B cell (primary cell): ENCODE measurements around the gene ANKRD52. TPM values are rescaled to one million over a fixed set of nuclear protein-coding genes. Genes with fewer than 3 reads are reported as not detected.

ENCODE experiments used
- ATAC-seq: fragments of 200-7000 bp; cut with Tn5 transposase; one replicate; pipeline ENCODE4 v1.10.0; 2021; ENCODE audit warnings: low read depth, mild to moderate bottlenecking, moderate number of reproducible peaks, moderate library complexity
- CTCF ChIA-PET: fragments of 350-600 bp; sonication (Branson Sonifier 250); formaldehyde crosslinking; loops from one replicate; lab custom pipeline; 2021; ENCODE audit warnings: antibody characterized with exemption, inconsistent platforms; lab: Charles Lee
- POLR2A ChIA-PET: fragments of 350-600 bp; sonication (Branson Sonifier 250); formaldehyde crosslinking; loops from one replicate; lab custom pipeline; 2021; ENCODE audit warnings: antibody characterized with exemption; lab: Charles Lee
- DNase-seq: peaks from one replicate; pipeline ENCODE4 v3.0.0; 2013
- H2AFZ ChIP-seq: 2 replicates; pipeline ENCODE4 v1.6.1; 2012; ENCODE audit warnings: mild to moderate bottlenecking, low read depth, low read length; ENCODE audit not compliant: insufficient read depth, poor library complexity, severe bottlenecking
- H3K27ac ChIP-seq, 2 donors: 1 replicate in 1 of 2; 2 replicates in 1 of 2; pipeline ENCODE4 v1.5.1; 2012 to 2013; ENCODE audit warnings: low read length in 2 of 2, mild to moderate bottlenecking in 2 of 2, moderate library complexity in 1 of 2
- H3K27me3 ChIP-seq, 4 experiments: fragments of 200-600 bp in 1 of 4; sonication (generic) in 1 of 4; replicated peaks in 1 of 4; 1 replicate in 2 of 4; 2 replicates in 2 of 4; pipeline versions ENCODE4 v1.6.1 to v1.7.0; 2013 to 2016; ENCODE audit warnings: low read length in 3 of 4, mild to moderate bottlenecking in 2 of 4, mixed read lengths in 1 of 4, moderate library complexity in 1 of 4; ENCODE audit not compliant: insufficient read depth in 4 of 4, control insufficient read depth in 3 of 4; ENCODE audit errors: control extremely low read depth in 1 of 4
- H3K36me3 ChIP-seq, 2 experiments: replicated peaks in 1 of 2; 1 replicate in 1 of 2; 2 replicates in 1 of 2; pipeline versions ENCODE4 v1.6.1 to v1.7.1; 2013; ENCODE audit warnings: low read length in 1 of 2; ENCODE audit not compliant: insufficient read depth in 2 of 2, control insufficient read depth in 1 of 2; ENCODE audit errors: control extremely low read depth in 1 of 2, extremely low read depth in 1 of 2
- H3K4me1 ChIP-seq, 2 donors: fragments of 200-600 bp in 1 of 2; sonication (generic) in 1 of 2; 1 replicate in 1 of 2; 2 replicates in 1 of 2; pipeline versions ENCODE4 v1.5.1 to v1.6.1; 2013 to 2017; ENCODE audit warnings: low read length in 2 of 2; ENCODE audit not compliant: control insufficient read depth in 2 of 2, insufficient read depth in 2 of 2
- H3K4me2 ChIP-seq: replicated peaks from 2 replicates; pipeline ENCODE3; 2012; ENCODE audit warnings: mild to moderate bottlenecking, low read depth, low read length; ENCODE audit not compliant: poor library complexity, severe bottlenecking
- H3K4me3 ChIP-seq, 5 experiments: fragments of 200-600 bp in 1 of 5; sonication (generic) in 1 of 5; 1 replicate in 3 of 5; 2 replicates in 2 of 5; pipeline versions ENCODE4 v1.5.1 to v1.7.0; 2011 to 2016; ENCODE audit warnings: low read length in 4 of 5, mild to moderate bottlenecking in 4 of 5, low read depth in 2 of 5, control low read depth in 1 of 5, moderate library complexity in 1 of 5; ENCODE audit not compliant: insufficient read depth in 1 of 5; ENCODE audit errors: control extremely low read depth in 1 of 5, extremely low read depth in 1 of 5
- H3K79me2 ChIP-seq: fragments of 200-600 bp; sonication (generic); one replicate; pipeline ENCODE4 v1.6.0; 2016; ENCODE audit warnings: low read length; ENCODE audit not compliant: control insufficient read depth, insufficient read depth
- H3K9ac ChIP-seq: fragments of 200-600 bp; sonication (generic); 2 replicates; pipeline ENCODE4 v1.6.1; 2017; ENCODE audit warnings: mild to moderate bottlenecking, low read length, moderate library complexity
- H3K9me3 ChIP-seq, 3 donors: one replicate each; pipeline versions ENCODE4 v1.6.1 to v1.7.1; 2013; ENCODE audit warnings: low read length in 2 of 3; ENCODE audit not compliant: control insufficient read depth in 2 of 3, insufficient read depth in 1 of 3; ENCODE audit errors: control extremely low read depth in 1 of 3
- H4K20me1 ChIP-seq: 2 replicates; pipeline ENCODE4 v1.6.0; 2012; ENCODE audit warnings: mild to moderate bottlenecking, low read length; ENCODE audit not compliant: insufficient read depth, control insufficient read depth, poor library complexity, severe bottlenecking
- H3K27ac Mint-ChIP-seq: one replicate; pipeline ENCODE4 v1.8.0; 2021; ENCODE audit warnings: mixed read lengths
- H3K27me3 Mint-ChIP-seq: one replicate; pipeline ENCODE4 v1.8.0; 2021; ENCODE audit warnings: mixed read lengths
- H3K4me1 Mint-ChIP-seq: one replicate; pipeline ENCODE4 v1.8.0; 2021; ENCODE audit warnings: mixed read lengths
- H3K4me3 Mint-ChIP-seq: one replicate; pipeline ENCODE4 v1.8.0; 2021; ENCODE audit warnings: mixed read lengths
- H3K9me3 Mint-ChIP-seq: one replicate; pipeline ENCODE4 v1.8.0; 2022; ENCODE audit warnings: mixed read lengths; ENCODE audit not compliant: insufficient read depth
- CTCF ChIP-seq: fragments of 200-600 bp; IDR thresholded peaks from one replicate; pipeline ENCODE4 v1.8.0; 2022; ENCODE audit warnings: antibody characterized with exemption, mild to moderate bottlenecking
- EZH2 ChIP-seq: IDR thresholded peaks from 2 replicates; pipeline ENCODE4 v1.6.1; 2012; ENCODE audit warnings: borderline replicate concordance, low read depth, mild to moderate bottlenecking, moderate library complexity, low read length; ENCODE audit not compliant: insufficient read depth, poor library complexity, severe bottlenecking
- WGBS: methylation state at CpG from one replicate; pipeline ENCODE4 v1.1.5; 2013; ENCODE audit warnings: missing lambda C conversion rate; ENCODE audit not compliant: insufficient coverage; 5-methylcytosine and 5-hydroxymethylcytosine counted together
- intact Hi-C: fragments of 100-400 bp; cut with micrococcal nuclease; formaldehyde crosslinking; loops from one replicate; pipeline ENCODE4 v1.10.0; 2022
- polyA plus RNA-seq: library from polyadenylated mRNA; depleted of rRNA; stranded (reverse); fragments of >200 nt; gene quantifications from 2 replicates; pipeline ENCODE4 v1.2.3, GENCODE V29; 2012
- total RNA-seq, 2 donors: library from RNA; stranded (reverse); fragments of 120-200 nt in 1 of 2; gene quantifications; 1 replicate in 1 of 2; 2 replicates in 1 of 2; pipeline versions ENCODE4 v1.2.3 to v1.2.4, GENCODE V29; 2013 to 2022

Gene ANKRD52
- total and polyA plus RNA-seq, 2 donors (not counting 1 experiment from before 2014, with no cell fraction given) = 17.9 to 46.5 TPM

DNA sequence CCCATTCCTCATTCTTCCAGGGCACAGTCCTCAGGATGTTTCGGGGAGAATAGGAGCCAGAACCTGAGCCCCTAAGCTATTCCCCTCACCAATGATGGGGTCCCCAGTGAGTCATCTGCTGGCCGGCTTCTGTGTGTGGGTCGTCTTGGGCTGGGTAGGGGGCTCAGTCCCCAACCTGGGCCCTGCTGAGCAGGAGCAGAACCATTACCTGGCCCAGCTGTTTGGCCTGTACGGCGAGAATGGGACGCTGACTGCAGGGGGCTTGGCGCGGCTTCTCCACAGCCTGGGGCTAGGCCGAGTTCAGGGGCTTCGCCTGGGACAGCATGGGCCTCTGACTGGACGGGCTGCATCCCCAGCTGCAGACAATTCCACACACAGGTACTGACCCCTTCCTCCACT is 27.0 kb downstream of the ANKRD52 start:
- Mint-ChIP-seq H3K4me1 (no peaks in the 10 kb centered on the region), H3K27me3 (no peaks in the 10 kb centered on the region), H3K9me3 (no peaks in the 10 kb centered on the region), H3K27ac (no peak overlapping the region), H3K4me3 (no peak overlapping the region)
- H3K27ac ChIP-seq = no peak overlapping the region
- H4K20me1 ChIP-seq = no peaks in the 10 kb centered on the region
- TF ChIP-seq CTCF = no peak
- TF ChIP-seq EZH2 = no peak
- no peaks in the 10 kb centered on the region for H3K79me2 ChIP-seq
- ATAC-seq (no peak), DNase-seq (no peak)
- intact Hi-C loops = no loop called here
- ChIA-PET POLR2A (no interaction called here), CTCF (interaction anchor here (0.7 to 1.5 kb wide), 2 partner anchors 10 to 28 kb away, joined by 3 to 4 read pairs; partner anchors contain the start of genes ANKRD52 and RNF41)
- H3K4me1 ChIP-seq = no peaks in the 10 kb centered on the region
- no peak overlapping the region for H3K4me2 ChIP-seq
- no peaks in the 10 kb centered on the region for H3K27me3 ChIP-seq
- WGBS = 94% methylated on average over 10 of the region's 11 CpGs
- H3K9ac ChIP-seq = no peak overlapping the region
- no peaks in the 10 kb centered on the region for H3K9me3 ChIP-seq
- no peak overlapping the region for H3K4me3 ChIP-seq
- no peak overlapping the region for H2AFZ ChIP-seq
- peaks cover 0 to 2% of the 10 kb centered on the region in 2 experiments for H3K36me3 ChIP-seq

DNA sequence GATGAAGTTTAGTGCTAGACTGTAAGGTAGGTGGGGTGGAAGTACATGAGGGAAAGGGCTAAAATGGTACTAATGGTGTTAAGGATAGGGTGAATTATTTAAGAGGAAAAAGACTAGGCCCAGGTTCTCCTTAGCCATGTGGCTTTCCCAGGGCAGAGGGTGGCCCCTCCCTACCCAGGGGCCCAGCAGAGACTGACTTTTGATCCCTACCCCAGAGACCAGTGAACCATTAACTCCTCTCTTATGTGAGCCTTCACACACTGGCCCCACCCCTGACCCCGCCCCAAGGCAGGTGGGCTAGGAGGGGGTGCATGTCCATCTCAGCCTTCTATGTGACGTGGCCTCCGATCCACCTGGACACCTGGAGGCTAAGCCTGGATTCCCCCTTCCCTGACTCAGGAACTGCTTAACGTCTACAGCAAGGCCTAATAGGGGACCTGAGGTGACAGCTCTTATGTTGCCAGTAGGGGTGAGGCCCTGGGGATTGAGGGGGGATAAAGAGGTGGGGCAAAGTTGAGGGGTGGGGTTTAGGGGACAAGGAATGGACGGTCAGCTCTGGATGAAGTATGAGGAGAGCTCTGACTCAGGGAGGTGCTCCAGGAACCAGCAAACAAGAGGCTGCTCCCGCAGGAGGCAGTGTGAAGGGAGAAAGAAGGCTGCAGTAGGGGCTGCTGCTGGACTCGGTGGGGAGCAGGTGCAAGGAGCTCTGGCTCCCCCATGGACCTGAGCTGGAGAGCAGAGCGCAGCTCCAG is 27.6 kb downstream of the ANKRD52 start:
- Mint-ChIP-seq H3K27ac (no peak overlapping the region), H3K9me3 (no peaks in the 10 kb centered on the region), H3K4me1 (peaks cover under 1% of the 10 kb centered on the region), H3K27me3 (no peaks in the 10 kb centered on the region), H3K4me3 (no peak overlapping the region)
- H3K4me2 ChIP-seq = no peak overlapping the region
- peaks cover 0 to 2% of the 10 kb centered on the region in 2 experiments for H3K36me3 ChIP-seq
- no peaks in the 10 kb centered on the region for H3K27me3 ChIP-seq
- ChIA-PET POLR2A (no interaction called here), CTCF (interaction anchor here (1.2 to 1.5 kb wide), 2 partner anchors 17 to 28 kb away, joined by 3 to 4 read pairs; partner anchors contain the start of gene ANKRD52)
- no peaks in the 10 kb centered on the region for H3K79me2 ChIP-seq
- no peak overlapping the region for H2AFZ ChIP-seq
- no peak for TF ChIP-seq CTCF
- TF ChIP-seq EZH2 = no peak
- H4K20me1 ChIP-seq = no peaks in the 10 kb centered on the region
- DNase-seq (no peak), ATAC-seq (no peak)
- WGBS = 91% methylated on average over 6 of the region's 8 CpGs
- H3K4me3 ChIP-seq = no peak overlapping the region
- H3K27ac ChIP-seq = no peak overlapping the region
- H3K9me3 ChIP-seq = no peaks in the 10 kb centered on the region
- no peaks in the 10 kb centered on the region for H3K4me1 ChIP-seq
- H3K9ac ChIP-seq = no peak overlapping the region
- intact Hi-C loops = no loop called here
